IPS-NIHi11 (cell line): ENCODE results near the gene CIRBP.

Experiments
- DNase-seq: peaks from one replicate; pipeline ENCODE4 v3.0.0; 2012; ENCODE audit warnings: mixed read lengths, low spot score

CIRBP gene

DNA sequence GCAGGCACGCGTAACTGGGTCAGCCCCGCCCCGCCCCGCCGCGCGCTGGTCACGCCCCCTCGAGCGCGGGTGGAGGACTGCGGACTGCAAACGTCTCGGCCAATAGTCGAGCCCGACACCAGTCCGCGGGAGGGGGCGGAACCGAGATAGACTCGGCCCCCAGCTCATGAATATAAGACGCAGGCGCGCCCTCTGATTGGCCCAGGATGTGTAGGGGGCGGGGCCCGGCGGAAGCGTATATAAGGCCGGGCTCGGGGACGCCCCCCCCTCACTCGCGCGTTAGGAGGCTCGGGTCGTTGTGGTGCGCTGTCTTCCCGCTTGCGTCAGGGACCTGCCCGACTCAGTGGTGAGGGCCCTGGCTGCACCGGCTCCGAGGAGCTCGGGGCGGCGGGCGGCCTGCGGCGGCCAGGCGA, at the start of gene CIRBP:
Gene CIRBP (plus strand): TSS at position 268 of the 413 bp plus-strand sequence. CDS start 1,602 bp downstream, outside the sequence.
- DNase-seq = peak; percentile 89

DNA sequence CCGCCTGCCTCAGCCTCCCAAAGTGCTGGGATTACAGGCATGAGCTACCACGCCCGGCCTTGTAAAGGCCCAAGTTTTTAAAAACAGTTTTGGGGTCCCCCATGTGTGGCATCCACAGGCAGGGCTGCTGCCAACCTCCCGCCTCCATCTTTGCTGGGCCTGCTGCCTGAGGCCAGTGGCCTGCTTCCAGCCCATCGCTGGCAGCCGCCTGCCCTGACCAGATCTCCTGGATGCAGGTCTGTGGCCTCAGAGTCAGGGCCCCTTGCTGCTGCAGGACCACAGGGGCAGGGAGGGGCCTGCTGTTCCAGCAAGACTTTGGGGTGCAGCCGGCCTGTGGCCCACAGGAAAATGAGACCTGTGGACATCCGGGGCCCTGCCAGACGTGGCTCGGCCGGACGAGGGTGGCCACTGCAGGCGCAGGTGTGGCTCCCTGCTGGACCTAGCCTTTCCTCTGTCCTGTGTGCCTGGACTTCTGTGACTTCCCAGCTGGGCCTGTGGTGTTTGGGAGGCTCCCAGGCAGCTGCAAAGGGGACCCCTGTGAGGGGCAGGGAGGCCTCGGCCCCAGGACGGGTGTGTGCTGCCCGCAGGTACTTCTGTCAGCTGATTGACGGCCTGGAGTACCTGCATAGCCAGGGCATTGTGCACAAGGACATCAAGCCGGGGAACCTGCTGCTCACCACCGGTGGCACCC, 49.2 kb upstream of the CIRBP start:
- no peak for DNase-seq

DNA sequence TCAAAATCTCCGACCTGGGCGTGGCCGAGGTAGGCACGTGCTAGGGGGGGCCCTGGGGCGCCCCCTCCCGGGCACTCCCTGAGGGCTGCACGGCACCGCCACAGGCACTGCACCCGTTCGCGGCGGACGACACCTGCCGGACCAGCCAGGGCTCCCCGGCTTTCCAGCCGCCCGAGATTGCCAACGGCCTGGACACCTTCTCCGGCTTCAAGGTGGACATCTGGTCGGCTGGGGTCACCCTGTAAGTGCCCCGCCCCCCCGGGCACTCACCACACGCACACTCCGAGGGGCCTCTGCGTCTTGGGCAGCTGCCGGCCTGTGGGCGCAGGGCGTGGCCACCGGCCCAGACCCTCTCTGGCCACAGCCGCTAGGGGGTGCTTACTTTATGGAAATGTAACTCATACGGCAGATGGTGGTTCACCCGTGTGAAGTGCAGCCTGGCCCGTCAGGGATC, 48.6 kb upstream of the CIRBP start:
- no peak for DNase-seq

DNA sequence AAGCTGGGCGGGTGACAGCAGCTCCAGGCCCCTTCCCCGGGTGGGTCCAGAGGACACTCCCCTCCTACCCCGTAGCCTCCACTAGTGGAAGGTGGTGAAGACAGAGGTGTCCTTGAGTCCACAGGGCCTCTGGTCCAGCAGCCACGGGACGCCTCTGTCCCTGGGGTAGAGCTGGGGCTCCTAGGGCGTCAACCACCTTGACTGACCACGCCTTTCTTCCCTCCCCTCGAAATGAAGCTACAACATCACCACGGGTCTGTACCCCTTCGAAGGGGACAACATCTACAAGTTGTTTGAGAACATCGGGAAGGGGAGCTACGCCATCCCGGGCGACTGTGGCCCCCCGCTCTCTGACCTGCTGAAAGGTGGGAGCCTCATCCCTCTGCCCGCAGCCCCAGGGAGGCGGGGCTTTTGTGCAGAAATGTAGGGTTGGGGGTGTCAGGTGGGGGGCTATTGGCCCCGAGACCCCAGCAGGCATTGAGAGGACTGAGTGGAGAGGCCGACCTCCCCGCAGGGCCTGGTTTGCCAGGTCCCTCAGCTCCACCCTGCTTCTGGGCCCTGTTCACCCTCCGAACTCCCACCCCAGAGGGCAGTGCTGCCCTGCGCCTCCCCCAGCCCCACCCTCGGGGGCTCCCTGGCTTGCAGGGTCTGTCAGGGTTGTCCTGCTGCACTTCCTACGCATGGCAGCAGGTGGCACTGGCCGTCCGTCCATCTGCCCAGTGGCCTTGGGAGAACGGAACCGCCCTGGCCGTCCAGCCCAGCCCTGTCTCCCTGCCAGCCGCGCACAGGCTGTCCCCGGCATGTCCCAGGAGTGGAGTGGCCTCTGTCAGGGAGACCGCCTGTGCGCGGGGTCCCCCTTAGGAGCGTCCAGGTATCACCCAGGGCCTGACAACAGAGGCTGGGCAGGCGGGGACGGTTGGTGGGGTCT, 47.9 kb upstream of the CIRBP start:
- DNase-seq = peak; percentile 81

DNA sequence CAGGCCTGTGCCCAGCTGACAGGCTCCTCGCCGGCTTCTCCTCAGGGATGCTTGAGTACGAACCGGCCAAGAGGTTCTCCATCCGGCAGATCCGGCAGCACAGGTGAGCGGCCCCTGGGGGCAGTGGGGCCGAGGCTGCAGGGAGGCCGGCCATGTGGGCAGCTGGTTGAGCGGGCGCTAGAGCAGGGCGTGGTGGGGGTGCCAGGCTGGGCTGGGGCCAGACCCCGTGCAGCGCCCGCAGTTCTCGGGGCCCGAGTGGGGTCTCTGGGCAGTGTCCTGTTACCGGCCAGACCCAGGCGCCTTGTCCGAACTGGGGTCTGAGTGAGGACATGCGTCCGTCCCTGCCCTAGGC, 47.3 kb upstream of the CIRBP start:
- no peak for DNase-seq

DNA sequence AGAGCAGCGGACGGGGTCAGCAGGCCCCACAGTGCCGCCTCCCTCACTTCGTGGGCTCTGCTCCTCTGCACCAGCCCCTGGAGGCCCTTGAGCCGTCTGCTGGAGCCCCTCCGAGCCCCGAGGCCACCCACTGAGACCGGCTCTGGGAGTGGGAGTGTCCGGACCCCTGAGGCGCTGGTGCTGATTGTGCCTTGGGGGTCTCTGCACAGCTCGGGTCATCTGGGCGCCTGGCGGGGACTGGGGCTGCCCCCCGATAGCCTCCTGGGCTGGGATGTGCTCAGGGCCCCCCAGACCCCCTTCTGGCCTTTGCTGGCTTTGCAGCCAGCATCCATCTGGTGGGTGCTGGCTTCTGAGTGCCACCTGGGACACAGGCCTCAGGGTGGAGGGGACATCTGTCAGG, 46.7 kb upstream of the CIRBP start:
- no peak for DNase-seq

DNA sequence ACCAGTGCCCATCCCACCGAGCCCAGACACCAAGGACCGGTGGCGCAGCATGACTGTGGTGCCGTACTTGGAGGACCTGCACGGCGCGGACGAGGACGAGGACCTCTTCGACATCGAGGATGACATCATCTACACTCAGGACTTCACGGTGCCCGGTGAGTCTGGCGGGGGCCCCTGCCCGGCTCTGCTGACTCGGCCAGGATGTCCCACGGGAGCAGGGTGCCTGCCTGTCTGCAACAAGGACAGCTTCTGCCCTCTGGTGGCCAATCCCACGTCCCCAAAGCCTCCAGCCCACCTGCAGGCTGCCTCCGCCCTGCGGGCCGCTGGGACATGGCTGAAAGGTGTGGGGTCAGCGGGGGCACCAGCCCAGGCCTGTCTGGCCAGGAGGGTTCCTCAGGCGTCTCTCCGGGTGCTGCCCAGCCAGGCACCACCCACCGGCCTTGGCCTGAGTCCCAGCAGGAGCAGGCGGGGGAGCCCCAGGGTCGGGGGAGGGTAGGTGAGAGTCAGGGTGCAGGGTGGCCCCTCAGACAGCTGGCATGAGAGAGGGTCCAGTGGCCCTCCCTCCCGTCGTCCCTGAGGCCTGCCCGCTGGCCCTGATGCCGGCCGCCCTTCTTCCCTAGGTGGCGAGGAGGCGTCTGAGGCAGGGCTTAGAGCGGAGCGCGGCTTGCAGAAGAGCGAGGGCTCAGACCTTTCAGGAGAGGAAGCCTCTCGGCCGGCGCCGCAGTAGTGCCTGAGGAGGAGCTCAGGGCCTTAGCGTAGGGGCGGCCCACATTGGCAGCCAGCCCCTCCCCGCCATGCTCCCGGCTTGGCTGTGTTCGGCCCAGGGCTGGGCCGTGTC, 45.9 kb upstream of the CIRBP start:
- peak; percentile 87 for DNase-seq

DNA sequence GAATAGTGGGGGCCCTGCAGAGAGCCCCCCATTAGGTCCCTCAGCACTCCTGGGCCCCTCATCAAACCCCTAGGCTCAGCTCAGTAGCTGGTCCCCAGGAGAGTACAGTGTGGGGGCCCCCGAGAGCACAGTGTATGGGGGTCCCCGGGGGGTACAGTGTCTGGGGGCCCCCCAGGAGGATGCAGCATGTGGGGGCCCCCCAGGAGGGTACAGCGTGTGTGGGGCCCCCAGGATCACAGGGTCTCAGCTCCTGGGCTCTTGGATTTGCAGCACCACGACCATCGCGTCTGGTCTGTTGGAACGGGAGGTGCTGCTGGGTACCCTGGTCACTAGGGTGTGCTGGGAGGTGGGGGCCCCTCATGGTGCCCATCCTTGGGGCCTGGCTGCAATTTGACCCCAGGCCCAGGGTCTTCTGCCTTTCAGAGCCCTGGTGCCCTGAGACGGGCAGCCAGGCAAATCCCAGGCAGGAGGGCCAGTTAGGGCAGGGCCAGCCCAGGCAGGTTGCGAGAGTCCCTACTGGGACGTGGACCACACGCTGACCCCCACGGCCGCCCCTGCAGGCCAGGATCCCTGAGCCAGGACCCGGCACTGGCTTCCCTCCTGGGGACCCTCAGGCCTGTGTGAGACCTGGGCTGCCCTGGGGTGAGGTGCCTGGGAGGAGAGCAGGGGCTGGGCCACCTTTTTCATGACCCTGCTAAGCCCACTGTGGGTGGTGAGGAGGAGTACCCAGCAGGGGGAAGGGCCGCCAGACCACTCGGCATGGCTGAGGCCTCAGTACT, 44.9 kb upstream of the CIRBP start:
- DNase-seq = no peak

DNA sequence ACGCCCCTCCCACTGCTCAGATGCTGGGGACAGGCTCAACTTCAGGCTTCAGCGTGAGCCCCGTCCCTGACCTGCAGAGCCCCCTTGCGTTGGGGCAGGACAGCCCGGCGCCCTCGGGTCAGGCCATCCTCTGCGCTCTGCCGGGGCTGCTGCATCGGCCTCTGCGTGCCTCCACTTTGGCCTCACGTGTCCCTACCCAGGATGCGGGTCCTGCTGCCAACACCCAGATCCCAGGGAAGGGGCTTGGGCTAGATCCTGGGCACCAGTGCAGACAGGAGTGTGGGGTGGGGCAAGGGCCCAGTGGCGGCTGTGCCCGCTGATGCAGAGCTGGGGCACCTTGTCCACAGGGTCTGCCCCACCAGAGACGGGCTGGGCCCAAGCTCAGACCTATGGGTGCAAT, 44.3 kb upstream of the CIRBP start:
- DNase-seq = no peak

DNA sequence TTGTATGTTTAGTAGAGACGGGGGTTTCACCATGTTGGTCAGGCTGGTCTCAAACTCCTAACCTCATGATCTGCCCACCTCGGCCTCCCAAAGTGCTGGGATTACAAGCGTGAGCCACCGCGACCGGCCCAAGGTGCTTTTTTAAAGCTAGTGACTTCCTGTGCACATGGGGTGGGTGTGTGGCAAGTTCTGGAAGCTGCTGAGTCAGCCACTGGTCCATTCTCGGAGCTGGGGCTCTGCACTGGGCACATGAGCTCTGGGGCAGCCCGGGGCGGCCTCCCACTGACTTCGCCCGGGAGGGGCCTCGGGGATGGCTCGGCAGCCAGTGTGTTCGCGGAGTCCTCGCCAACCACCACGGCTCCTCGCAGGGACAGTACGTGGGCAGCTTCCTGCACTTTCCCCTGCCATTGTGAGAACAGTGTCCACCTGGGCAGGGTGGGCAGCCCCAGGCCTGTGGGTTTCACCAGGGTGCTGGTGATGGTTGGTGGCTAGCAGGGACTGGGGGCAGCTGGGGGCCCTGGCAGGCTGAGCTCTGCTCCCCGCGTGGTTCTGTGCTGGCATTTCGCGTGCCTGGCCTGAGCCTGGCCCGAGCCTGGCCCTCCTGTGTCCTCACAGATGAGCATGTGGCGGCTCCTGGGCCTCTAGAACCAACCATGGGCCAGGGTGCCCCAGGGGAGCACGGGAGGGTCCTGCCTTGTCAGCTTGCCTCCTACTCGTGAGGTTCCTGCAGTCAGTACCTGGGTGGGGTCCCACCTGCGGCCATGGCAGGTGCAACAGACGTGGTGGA, 43.5 kb upstream of the CIRBP start:
- no peak for DNase-seq

DNA sequence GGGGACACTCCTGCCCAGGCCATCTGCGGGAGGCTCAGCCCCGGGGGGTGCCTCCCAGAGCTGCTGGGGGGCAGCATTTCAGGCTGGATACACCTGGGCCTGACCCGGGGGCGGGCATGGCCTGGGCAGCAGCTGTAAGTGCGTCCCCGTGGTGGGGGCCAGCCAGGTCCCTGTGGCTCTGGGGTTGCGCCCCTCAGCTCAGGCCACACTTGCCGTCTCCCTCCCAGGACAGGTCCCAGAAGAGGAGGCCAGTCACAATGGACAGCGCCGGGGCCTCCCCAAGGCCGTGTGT, 43.0 kb upstream of the CIRBP start:
- no peak for DNase-seq

DNA sequence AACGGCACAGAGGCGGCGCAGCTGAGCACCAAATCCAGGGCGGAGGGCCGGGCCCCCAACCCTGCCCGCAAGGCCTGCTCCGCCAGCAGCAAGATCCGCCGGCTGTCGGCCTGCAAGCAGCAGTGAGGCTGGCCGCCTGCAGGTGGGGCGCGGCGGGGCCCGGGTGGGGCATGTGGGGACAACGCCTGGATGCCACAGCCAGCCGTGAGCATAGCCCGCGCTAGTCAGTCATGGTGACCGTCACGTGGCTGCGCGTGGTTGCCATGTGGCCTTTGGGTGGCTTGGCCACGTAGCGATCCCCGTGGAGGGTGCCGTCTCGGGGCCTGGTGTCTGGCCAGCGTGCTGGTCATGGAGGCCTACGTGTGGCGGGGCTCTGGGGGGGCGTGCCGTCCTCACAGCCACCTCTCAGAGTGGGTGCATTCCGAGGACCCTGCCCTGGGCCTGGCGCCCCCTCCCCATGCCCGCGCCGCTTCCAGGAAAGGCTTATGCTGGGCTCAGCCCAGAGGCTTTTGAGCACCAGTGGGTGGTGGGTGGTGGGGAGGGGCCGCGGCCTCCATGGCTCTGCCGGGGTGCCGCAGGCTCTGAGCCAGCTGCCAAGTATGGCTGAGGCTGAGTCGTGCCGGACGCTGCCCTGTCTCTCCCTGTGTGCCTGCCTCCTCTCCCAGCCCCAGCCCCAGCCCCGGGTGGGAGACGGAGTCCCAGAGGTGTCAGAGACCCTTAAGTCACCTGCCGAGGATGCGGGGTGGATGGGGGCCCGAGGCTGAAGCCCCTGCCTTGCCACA, 42.4 kb upstream of the CIRBP start:
- DNase-seq = no peak

DNA sequence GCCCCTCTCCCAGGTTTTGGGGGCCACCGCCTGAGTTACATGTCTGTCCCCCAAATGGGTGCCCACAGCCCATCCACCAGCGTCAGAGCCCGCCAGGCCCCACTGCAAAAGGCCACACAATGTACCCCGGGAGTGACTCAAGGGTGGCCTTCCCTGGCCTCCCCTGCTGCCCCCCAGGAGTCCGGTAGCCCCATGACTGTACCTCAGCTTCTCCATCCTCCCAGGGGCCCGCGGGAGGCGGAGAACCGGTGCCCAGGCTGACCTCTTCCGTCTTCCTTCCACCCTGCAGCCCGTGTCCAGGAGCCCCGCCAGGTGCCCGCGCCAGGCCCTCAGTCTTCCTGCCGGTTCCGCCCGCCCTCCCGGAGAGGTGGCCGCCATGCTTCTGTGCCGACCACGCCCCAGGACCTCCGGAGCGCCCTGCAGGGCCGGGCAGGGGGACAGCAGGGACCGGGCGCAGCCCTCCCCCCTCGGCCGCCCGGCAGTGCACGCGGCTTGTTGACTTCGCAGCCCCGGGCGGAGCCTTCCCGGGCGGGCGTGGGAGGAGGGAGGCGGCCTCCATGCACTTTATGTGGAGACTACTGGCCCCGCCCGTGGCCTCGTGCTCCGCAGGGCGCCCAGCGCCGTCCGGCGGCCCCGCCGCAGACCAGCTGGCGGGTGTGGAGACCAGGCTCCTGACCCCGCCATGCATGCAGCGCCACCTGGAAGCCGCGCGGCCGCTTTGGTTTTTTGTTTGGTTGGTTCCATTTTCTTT, 41.7 kb upstream of the CIRBP start:
- peak; percentile 70 for DNase-seq

DNA sequence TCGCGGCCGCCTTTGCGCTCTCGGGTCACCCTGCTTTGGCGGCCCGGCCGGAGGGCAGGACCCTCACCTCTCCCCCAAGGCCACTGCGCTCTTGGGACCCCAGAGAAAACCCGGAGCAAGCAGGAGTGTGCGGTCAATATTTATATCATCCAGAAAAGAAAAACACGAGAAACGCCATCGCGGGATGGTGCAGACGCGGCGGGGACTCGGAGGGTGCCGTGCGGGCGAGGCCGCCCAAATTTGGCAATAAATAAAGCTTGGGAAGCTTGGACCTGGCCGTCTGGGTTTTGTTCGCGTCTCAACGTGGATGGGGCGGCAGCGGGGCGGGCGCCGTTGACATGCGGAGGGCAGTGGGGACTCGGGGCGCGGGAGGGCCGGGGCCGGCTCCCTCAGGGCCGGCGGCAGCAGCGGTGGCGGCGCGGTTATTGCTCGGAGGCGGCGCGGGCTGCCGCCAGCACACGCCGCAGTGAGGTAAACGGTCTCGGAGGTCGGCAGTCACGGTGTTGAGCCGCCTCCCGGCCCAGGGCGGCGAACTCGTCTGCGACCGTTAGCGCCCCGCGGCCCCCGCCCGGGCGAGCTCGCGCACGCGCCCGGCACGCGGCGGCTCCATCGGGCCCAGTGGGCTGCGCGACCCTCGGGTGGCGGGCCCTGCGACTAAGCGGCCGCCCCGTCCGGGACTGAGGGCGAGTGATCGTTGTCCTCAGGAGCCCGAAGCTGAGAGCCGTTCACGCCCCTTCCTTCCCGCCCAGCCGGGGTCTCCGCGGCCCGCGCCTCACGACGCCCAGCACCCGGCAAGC, 40.8 kb upstream of the CIRBP start:
- DNase-seq = no peak

DNA sequence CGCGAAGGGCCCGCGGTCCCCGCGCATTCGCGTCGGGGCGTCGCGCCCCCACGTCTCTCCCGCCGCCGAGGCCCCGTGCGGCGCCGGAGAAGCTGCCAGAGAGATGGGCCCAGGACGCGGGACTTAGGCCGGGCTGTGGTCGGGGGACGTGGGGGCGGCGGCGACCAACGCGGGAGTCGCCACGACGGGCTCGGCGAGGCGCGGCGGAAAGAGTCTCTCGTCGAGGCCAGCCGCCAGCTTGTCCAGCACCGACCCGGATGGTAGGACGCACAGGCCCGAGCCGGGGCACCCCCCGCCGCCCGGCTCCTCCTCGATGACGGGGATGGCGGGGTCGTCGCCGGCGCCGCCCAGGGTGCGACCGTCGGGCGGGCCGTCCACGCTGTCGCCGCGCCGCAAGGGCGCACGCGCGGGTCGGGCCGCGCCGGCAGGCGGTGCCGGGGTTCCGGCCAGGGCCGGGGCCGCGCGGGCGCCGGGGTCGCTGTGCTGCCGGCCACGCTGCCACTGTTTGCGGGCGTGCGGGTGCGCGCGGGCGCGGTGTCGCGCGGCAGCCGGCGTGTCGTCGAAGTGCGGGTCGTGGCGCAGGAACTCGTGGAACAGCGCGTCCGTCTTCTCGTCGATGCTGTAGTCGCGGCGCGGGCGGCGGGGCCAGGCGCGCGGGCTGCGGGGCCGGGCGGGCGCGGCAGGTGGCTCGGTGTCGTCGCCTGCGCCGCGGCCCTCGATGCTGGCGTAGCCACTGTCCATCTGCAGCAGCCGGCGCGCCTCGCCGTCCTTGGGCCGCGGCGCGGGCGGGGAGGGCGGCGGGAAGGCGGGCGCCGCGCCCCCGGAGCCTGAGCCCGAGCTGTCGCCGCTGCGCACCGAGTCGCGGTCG, 39.8 kb upstream of the CIRBP start:
- no peak for DNase-seq

DNA sequence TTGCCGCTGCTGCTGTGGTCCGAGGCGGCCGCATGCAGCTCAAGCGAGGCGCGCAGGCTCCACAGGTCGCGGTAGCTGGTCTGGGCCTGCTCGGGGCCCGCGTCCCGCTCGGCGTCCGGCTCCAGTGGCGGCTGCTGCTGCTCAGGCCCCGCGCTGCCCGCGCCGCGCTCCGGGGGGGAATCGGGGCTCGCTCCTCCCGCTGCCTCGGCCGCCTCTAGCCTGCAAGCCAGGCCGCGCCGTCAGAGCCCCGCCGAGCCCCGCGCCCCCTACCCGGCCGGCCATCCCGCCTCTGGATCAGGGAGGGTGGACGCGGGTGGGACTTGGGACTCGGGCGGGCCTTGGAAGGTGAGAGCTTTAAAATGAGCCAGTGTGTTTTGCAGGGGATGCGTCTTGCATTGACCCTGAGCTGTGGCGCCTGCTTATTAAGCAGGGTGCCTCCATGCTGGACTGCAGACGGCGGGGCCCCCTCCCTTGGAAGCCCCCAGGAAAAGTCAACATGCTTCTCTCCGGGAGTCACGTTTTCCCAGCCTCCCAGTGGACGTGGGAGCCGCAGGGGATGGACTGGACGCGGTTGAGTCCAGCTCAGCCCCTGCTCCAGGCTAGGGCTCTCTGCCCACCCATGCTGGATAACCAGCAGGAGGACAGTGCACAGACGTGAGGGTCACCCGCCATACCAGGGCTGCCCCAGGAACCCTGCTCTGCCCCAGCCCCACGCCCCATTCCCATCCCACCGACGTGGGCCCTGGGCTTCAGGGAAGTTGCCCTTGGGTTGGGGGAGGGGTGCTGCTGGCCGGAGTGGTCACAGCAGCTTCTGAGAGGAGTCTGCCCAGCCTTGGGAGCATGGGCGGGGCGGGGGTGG, 39.0 kb upstream of the CIRBP start:
- no peak for DNase-seq
